Vagina (tissue), 2 donors: ENCODE data around the gene PDE9A. TPM values are rescaled to one million over a fixed set of nuclear protein-coding genes. Genes with fewer than 3 reads are reported as not detected.

ENCODE experiments used
- DNase-seq, 2 donors: peaks; one replicate each; pipeline ENCODE4 v3.0.0-alpha.2; 2017; ENCODE audit errors: extremely low spot score in 2 of 2
- H3K27ac ChIP-seq: fragments of 200-600 bp; sonication (generic); one replicate; pipeline ENCODE4 v1.5.1; 2019
- H3K27me3 ChIP-seq: fragments of 200-600 bp; sonication (generic); one replicate; pipeline ENCODE4 v1.5.1; 2019
- H3K36me3 ChIP-seq, 2 donors: fragments of 200-600 bp; sonication (generic); one replicate each; pipeline ENCODE4 v1.5.1; 2017 to 2019
- H3K4me1 ChIP-seq: fragments of 200-600 bp; sonication (generic); one replicate; pipeline ENCODE4 v1.5.1; 2019
- H3K4me3 ChIP-seq, 2 donors: fragments of 200-600 bp; sonication (generic); 1 replicate in 1 of 2; 2 replicates in 1 of 2; pipeline ENCODE4 v1.5.1; 2016 to 2019
- H3K9me3 ChIP-seq: fragments of 200-600 bp; sonication (generic); one replicate; pipeline ENCODE4 v1.5.1; 2019
- CTCF ChIP-seq, 3 experiments: fragments of 450-650 bp in 2 of 3; fragments of 200-600 bp in 1 of 3; sonication (generic) in 1 of 3; IDR thresholded peaks; one replicate each; pipeline ENCODE4 v1.5.1; 2017 to 2019; ENCODE audit warnings: antibody characterized with exemption in 3 of 3, mild to moderate bottlenecking in 2 of 3, moderate library complexity in 2 of 3
- POLR2A ChIP-seq, 2 donors: fragments of 450-650 bp; IDR thresholded peaks; one replicate each; pipeline ENCODE4 v1.6.1; 2017; ENCODE audit warnings: antibody characterized with exemption in 2 of 2, mild to moderate bottlenecking in 2 of 2, moderate library complexity in 2 of 2
- POLR2AphosphoS5 ChIP-seq, 2 donors: sonication (generic); formaldehyde crosslinking; IDR thresholded peaks; one replicate each; pipeline ENCODE4 v1.9.0; 2017; ENCODE audit warnings: antibody characterized with exemption in 2 of 2, mild to moderate bottlenecking in 2 of 2, low read depth in 1 of 2; ENCODE audit not compliant: insufficient read depth in 1 of 2
- intact Hi-C: fragments of 100-400 bp; cut with DNase I; formaldehyde crosslinking; loops from one replicate; pipeline ENCODE4 v1.15.1; 2023
- total RNA-seq: library from RNA; depleted of rRNA; stranded (reverse); fragments of >200 nt; gene quantifications from one replicate; pipeline ENCODE4 v1.2.3, GENCODE V29; 2016

PDE9A gene
- total RNA-seq, 1 donor from 2014 or later = 9.6 TPM

- H3K27ac ChIP-seq = no peak overlapping the region
- intact Hi-C loops = no loop called here
- no peaks in the 10 kb centered on the region for H3K4me1 ChIP-seq
- no peaks in the 10 kb centered on the region for H3K27me3 ChIP-seq
- H3K9me3 ChIP-seq = no peaks in the 10 kb centered on the region
- DNase-seq = peak in 1 of 2 donors; percentile 84
- TF ChIP-seq POLR2AphosphoS5 (IDR thresholded peaks at IDR 0.05; ENCODE audit: insufficient read depth in 1 of 2, low read depth in 1 of 2) = peak; percentile 61 to 62
- no peak for TF ChIP-seq CTCF (IDR thresholded peaks at IDR 0.05)
- no peak for TF ChIP-seq POLR2A (IDR thresholded peaks at IDR 0.05)
- H3K36me3 ChIP-seq = no peaks in the 10 kb centered on the region
- H3K4me3 ChIP-seq = no peak overlapping the region
These were observed 78.0 kb downstream of the PDE9A start for GRCh38 chr21:42731264-42732032.

GRCh38 chr21:42732033-42732410, 78.6 kb downstream of the PDE9A start:
- H3K9me3 ChIP-seq = no peaks in the 10 kb centered on the region
- H3K4me1 ChIP-seq = no peaks in the 10 kb centered on the region
- DNase-seq = no peak
- H3K36me3 ChIP-seq = no peaks in the 10 kb centered on the region
- intact Hi-C loops = no loop called here
- H3K27me3 ChIP-seq = no peaks in the 10 kb centered on the region
- H3K27ac ChIP-seq = no peak overlapping the region
- TF ChIP-seq CTCF (IDR thresholded peaks at IDR 0.05) = no peak
- TF ChIP-seq POLR2AphosphoS5 (IDR thresholded peaks at IDR 0.05; ENCODE audit: insufficient read depth in 1 of 2, low read depth in 1 of 2) = no peak
- no peak for TF ChIP-seq POLR2A (IDR thresholded peaks at IDR 0.05)
- no peak overlapping the region for H3K4me3 ChIP-seq

- intact Hi-C loops = no loop called here
- no peaks in the 10 kb centered on the region for H3K4me1 ChIP-seq
- no peaks in the 10 kb centered on the region for H3K36me3 ChIP-seq
- H3K27ac ChIP-seq = no peak overlapping the region
- TF ChIP-seq POLR2AphosphoS5 (IDR thresholded peaks at IDR 0.05; ENCODE audit: insufficient read depth in 1 of 2, low read depth in 1 of 2) (no peak), CTCF (IDR thresholded peaks at IDR 0.05) (no peak), POLR2A (IDR thresholded peaks at IDR 0.05) (no peak)
- no peaks in the 10 kb centered on the region for H3K27me3 ChIP-seq
- H3K4me3 ChIP-seq = no peak overlapping the region
- peak in 1 of 2 donors; percentile 64 for DNase-seq
- no peaks in the 10 kb centered on the region for H3K9me3 ChIP-seq
These were observed 79.7 kb downstream of the PDE9A start for GRCh38 chr21:42733037-42733627.

- peak in 1 of 2 donors; percentile 54 for DNase-seq
These were observed 80.5 kb downstream of the PDE9A start for GRCh38 chr21:42733874-42734273.

More at GRCh38 chr21:42733874-42734273, 80.5 kb downstream of the PDE9A start:
- no peaks in the 10 kb centered on the region for H3K36me3 ChIP-seq
- intact Hi-C loops = no loop called here
- no peak for TF ChIP-seq POLR2A (IDR thresholded peaks at IDR 0.05)
- no peak for TF ChIP-seq CTCF (IDR thresholded peaks at IDR 0.05)
- TF ChIP-seq POLR2AphosphoS5 (IDR thresholded peaks at IDR 0.05; ENCODE audit: insufficient read depth in 1 of 2, low read depth in 1 of 2) = no peak
- H3K27ac ChIP-seq = no peak overlapping the region
- no peaks in the 10 kb centered on the region for H3K27me3 ChIP-seq
- H3K9me3 ChIP-seq = no peaks in the 10 kb centered on the region
- no peak overlapping the region for H3K4me3 ChIP-seq
- no peaks in the 10 kb centered on the region for H3K4me1 ChIP-seq
